Heart right ventricle (tissue), 16 donors: ENCODE data around the gene ATP6V1C2. TPM values are rescaled to one million over a fixed set of nuclear protein-coding genes. Genes with fewer than 3 reads are reported as not detected.

ENCODE experiments used
- ATAC-seq, 8 donors: fragments of 200-7000 bp; cut with Tn5 transposase; one replicate each; pipeline ENCODE4 v1.9.1; 2020; ENCODE audit warnings: mild to moderate bottlenecking in 8 of 8, moderate library complexity in 8 of 8, moderate number of reproducible peaks in 1 of 8
- DNase-seq, 2 donors: peaks; one replicate each; pipeline ENCODE4 v3.0.0-alpha.2; 2020
- H3K27ac ChIP-seq, 10 donors: fragments of 200-600 bp; sonication (generic) in 2 of 10; one replicate each; pipeline versions ENCODE4 v1.5.0 to v1.8.0; 2020 to 2022; ENCODE audit warnings: mild to moderate bottlenecking in 3 of 10
- H3K27me3 ChIP-seq, 7 donors: fragments of 200-600 bp; one replicate each; pipeline ENCODE4 v1.8.0; 2021 to 2022; ENCODE audit warnings: mild to moderate bottlenecking in 2 of 7
- H3K36me3 ChIP-seq, 9 donors: fragments of 200-600 bp; sonication (generic) in 1 of 9; one replicate each; pipeline versions ENCODE4 v1.5.0 to v1.8.0; 2020 to 2022; ENCODE audit warnings: mild to moderate bottlenecking in 2 of 9
- H3K4me1 ChIP-seq, 9 donors: fragments of 200-600 bp; sonication (generic) in 1 of 9; one replicate each; pipeline versions ENCODE4 v1.5.0 to v1.8.0; 2020 to 2022; ENCODE audit warnings: mild to moderate bottlenecking in 4 of 9
- H3K4me3 ChIP-seq, 10 donors: fragments of 200-600 bp; sonication (generic) in 2 of 10; one replicate each; pipeline versions ENCODE4 v1.5.0 to v1.8.0; 2020 to 2022; ENCODE audit warnings: mild to moderate bottlenecking in 7 of 10, moderate library complexity in 2 of 10
- H3K9me3 ChIP-seq, 11 donors: fragments of 200-600 bp in 10 of 11; sonication (generic) in 2 of 11; one replicate each; pipeline versions ENCODE4 v1.5.0 to v1.8.0; 2013 to 2022; ENCODE audit warnings: mild to moderate bottlenecking in 2 of 11, control low read depth in 1 of 11, moderate library complexity in 1 of 11
- CTCF ChIP-seq, 9 donors: fragments of 200-600 bp; sonication (generic) in 2 of 9; IDR thresholded peaks; one replicate each; pipeline versions ENCODE4 v1.5.0 to v1.8.0; 2021 to 2022; ENCODE audit warnings: antibody characterized with exemption in 9 of 9, mild to moderate bottlenecking in 5 of 9, moderate library complexity in 1 of 9
- WGBS, 2 donors: extraction: QIAGEN DNeasy Blood & Tissue Kit; methylation state at CpG; one replicate each; pipeline ENCODE4 v1.1.7; 2013; ENCODE audit warnings: inconsistent platforms in 1 of 2; 5-methylcytosine and 5-hydroxymethylcytosine counted together
- intact Hi-C, 10 donors: fragments of 100-400 bp; cut with DNase I; formaldehyde crosslinking; loops; one replicate each; pipeline versions ENCODE4 v1.11.1 to v1.14.2; 2022
- long read RNA-seq, 3 donors: library from polyadenylated mRNA; unstranded; transcript quantifications; one replicate each; pipeline ENCODE4 v2.0.0, GENCODE V29; 2020 to 2021
- polyA plus RNA-seq, 2 donors: library from polyadenylated mRNA; stranded (reverse); fragments of 200-250 nt; gene quantifications; one replicate each; pipeline ENCODE4 v1.2.3, GENCODE V29; 2013
- total RNA-seq, 10 donors: library from RNA; stranded (reverse); fragmentation: NEBNext Ultra II Directional in 3 of 10; extraction: Animal tissue kit (Norgen Biotek cat#: 25700) in 3 of 10; gene quantifications; one replicate each; pipeline versions ENCODE4 v1.2.1 to v1.2.4, GENCODE V29; 2021 to 2023
- donor health status: Arrhythmogenic right ventricular cardiomyopathy.
- donor health status: ischemic (EF 13 %, LVEDD 7.1; RV severe dilation, severe dysfunction).
- donor health status: healthy with polysubstance abuse.
- donor health status: DM: no; HTN: yes; CAD: no.
- donor health status: DM: no; HTN: no; CAD: no.
- donor health status: ischemic (EF 25% LVEDD 6.9; RV normal size, moderate dysfunction).
- donor health status: ischemic (EF 25% LVEDD 5.7; RV mildly dilated, moderate dysfunction).
- donor health status: healthy.
- donor health status: DM: yes; HTN: yes; CAD: no.
- donor health status: Ischemic cardiomyopathy.
- donor health status: ischemic (EF 35%, LVEDD 5.7; RV mildly dilated, moderate dysfunction).
- donor health status: nonischemic (EF 11% LVEDD 7.7; RV severe dilation, severe dysfunction).
- donor health status: DM: yes; HTN: yes; CAD: no.
- donor health status: PGD.
- donor health status: ischemic (EF 29% LVEDD 5.4; RV normal size, mild dysfunction).
- donor health status: nonischemic (EF 23%, LVEDD 6.1; RV moderate dilation, normal function).

Gene ATP6V1C2
- total RNA-seq (1 to 10 TPM in 3 of 10 donors, under 1 TPM in 7; 0.09 to 3.4 (median 0.64) TPM), polyA plus RNA-seq (1 to 10 TPM; 1.6 to 2.1 TPM)
- long read RNA-seq, donor 1, partial matches to known transcripts = 0 of 6 reads
- long read RNA-seq, donor 1, other reads (novel, unspliced or antisense) = 4 of 6 reads
- long read RNA-seq, donor 2, partial matches to known transcripts = 0 of 2 reads
- long read RNA-seq, donor 2, other reads (novel, unspliced or antisense) = 2 of 2 reads
- long read RNA-seq, donor 3, partial matches to known transcripts = 1 of 6 reads
- long read RNA-seq, donor 3, other reads (novel, unspliced or antisense) = 5 of 6 reads

- Histone ChIP-seq H3K27me3 (peaks cover 10 to 82% (median 69%) of the 10 kb centered on the region in 7 donors), H3K9me3 (no peaks in the 10 kb centered on the region), H3K4me1 (peaks cover 4 to 15% (median 12%) of the 10 kb centered on the region in 9 donors), H3K4me3 (peak within 1 kb of the TSS; percentile 32 to 60 (median 46)), H3K36me3 (no peaks in the 10 kb centered on the region), H3K27ac (no peak within 1 kb of the TSS)
- peak in 5 of 8 donors; percentile 12 to 74 (median 62) for ATAC-seq
- TF ChIP-seq CTCF (IDR thresholded peaks at IDR 0.05) = no peak
- DNase-seq = no peak
- intact Hi-C loops = no loop called here
- 1 to 2% methylated on average over 85 to 99 of the region's 99 CpGs for WGBS, 2 donors
These were observed at the start of gene ATP6V1C2 for GRCh38 chr2:10721396-10722251. ATP6V1C2 (plus strand) TSS chr2:10721630; CDS start chr2:10722850, 1,220 bp downstream.

- intact Hi-C loops = no loop called here
- Histone ChIP-seq H3K4me1 (peaks cover 0 to 5% (median 0%) of the 10 kb centered on the region in 9 donors), H3K27me3 (no peaks in the 10 kb centered on the region), H3K36me3 (peaks cover 0 to 98% (median 17%) of the 10 kb centered on the region in 9 donors), H3K4me3 (no peak overlapping the region), H3K9me3 (no peaks in the 10 kb centered on the region), H3K27ac (no peak overlapping the region)
- DNase-seq (no peak), ATAC-seq (no peak)
- TF ChIP-seq CTCF (IDR thresholded peaks at IDR 0.05) = no peak
- WGBS, 2 donors = 81 to 84% methylated on average over 1 of the region's 1 CpG
These were observed 46.3 kb upstream of the ATP6V1C2 start for GRCh38 chr2:10675131-10675530.

- peak in 2 of 9 donors; percentile 10 to 35 for TF ChIP-seq CTCF (IDR thresholded peaks at IDR 0.05)
- 92 to 100% methylated on average over 1 of the region's 1 CpG for WGBS, 2 donors
- no peak for ATAC-seq
These were observed 43.2 kb upstream of the ATP6V1C2 start for GRCh38 chr2:10678225-10678624.

GRCh38 chr2:10680214-10680613 lies 41.2 kb upstream of the ATP6V1C2 start:
- no peaks in the 10 kb centered on the region for H3K4me1 ChIP-seq
- no peaks in the 10 kb centered on the region for H3K27me3 ChIP-seq
- WGBS, 2 donors = 89% methylated on average over 1 of the region's 1 CpG
- no peak overlapping the region for H3K4me3 ChIP-seq
- DNase-seq (no peak), ATAC-seq (no peak)
- no peak overlapping the region for H3K27ac ChIP-seq
- no peak for TF ChIP-seq CTCF (IDR thresholded peaks at IDR 0.05)
- H3K36me3 ChIP-seq = peaks cover 0 to 96% (median 16%) of the 10 kb centered on the region in 9 donors
- intact Hi-C loops = no loop called here
- no peaks in the 10 kb centered on the region for H3K9me3 ChIP-seq

More at GRCh38 chr2:10678225-10678624, 43.2 kb upstream of the ATP6V1C2 start:
- intact Hi-C loops = no loop called here
- Histone ChIP-seq H3K4me3 (no peak overlapping the region), H3K27me3 (no peaks in the 10 kb centered on the region), H3K4me1 (peaks cover 0 to 5% (median 0%) of the 10 kb centered on the region in 9 donors), H3K36me3 (peaks cover 0 to 97% (median 16%) of the 10 kb centered on the region in 9 donors), H3K27ac (no peak overlapping the region), H3K9me3 (no peaks in the 10 kb centered on the region)
- no peak for DNase-seq
